GM21526 (cell line): Measurements from ENCODE around the gene MPP2.
"Not testable (repeated sequence)": the region's sequence is repeated elsewhere in the genome, so short reads cannot be mapped to it uniquely, and the experiment has no call there.

Experiments used
- ATAC-seq: cut with Tn5 transposase; IDR thresholded peaks from one replicate; pipeline ENCODE4 v1.9.1; 2021; ENCODE audit warnings: moderate library complexity; ENCODE audit not compliant: unreplicated experiment, low FRiP score

Gene MPP2

DNA sequence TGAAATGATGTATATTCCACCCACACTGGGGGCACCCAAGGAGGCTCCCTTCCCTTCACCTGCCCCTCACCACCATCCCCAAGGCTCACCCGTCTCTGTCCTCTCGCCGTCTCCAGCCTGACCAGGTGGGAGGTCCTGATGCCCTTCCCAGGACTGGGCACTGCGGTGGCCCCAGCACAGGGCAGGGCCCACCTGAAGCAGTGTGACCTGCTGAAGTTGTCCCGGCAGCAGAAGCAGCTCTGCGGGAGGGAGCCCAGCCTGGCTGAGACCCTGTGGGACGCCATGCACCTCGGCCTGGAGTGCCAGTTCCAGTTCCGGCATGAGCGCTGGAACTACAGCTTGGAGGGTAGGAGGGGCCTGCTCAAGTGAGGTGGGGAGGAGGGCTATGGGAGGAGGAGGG, 25.0 kb upstream of the MPP2 start:
- ATAC-seq, result no peak

DNA sequence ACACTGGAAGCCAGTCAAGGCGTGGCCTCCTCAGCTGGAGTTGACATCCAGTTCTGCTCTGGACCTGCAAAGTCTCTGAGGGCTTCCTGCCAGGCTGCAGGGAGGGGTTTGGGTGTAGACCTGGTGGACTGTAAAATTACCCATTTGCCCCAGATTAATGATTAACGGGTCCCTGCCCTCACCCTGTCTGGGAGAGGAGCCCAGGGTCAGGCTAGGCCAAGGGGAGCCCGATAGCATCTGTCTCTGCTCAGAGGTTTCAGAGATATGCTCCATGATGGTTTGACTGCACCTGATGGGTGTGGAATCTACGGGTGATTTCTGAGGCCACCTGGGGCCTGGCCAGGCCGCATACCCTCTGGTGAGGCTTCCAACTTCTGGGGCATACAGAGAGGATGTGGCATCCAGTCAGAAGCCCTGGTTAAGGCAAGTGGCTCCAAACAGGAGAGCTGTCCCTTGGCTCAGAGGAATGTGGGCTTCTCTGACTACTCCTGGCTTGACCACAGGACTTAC, 23.8 kb upstream of the MPP2 start:
- no peak for ATAC-seq

DNA sequence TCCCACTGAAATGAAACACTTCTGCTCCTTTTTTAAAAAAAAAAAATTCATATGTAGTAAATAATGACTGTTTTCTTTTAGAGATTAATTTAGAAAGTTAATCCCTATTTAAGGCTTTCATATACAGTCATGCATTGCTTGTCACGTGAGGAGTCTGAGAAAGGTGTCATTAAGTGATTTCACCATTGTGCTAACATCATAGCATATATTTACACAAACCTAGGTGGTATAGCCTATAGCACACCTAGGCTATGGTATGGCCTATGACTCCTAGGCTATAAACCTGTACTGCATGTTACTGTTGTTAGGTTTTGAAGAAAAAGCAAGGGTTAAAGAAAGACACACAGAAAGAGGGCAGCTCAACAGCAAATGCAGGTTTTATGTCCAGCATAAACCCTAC, 21.3 kb upstream of the MPP2 start:
- ATAC-seq, result no peak

DNA sequence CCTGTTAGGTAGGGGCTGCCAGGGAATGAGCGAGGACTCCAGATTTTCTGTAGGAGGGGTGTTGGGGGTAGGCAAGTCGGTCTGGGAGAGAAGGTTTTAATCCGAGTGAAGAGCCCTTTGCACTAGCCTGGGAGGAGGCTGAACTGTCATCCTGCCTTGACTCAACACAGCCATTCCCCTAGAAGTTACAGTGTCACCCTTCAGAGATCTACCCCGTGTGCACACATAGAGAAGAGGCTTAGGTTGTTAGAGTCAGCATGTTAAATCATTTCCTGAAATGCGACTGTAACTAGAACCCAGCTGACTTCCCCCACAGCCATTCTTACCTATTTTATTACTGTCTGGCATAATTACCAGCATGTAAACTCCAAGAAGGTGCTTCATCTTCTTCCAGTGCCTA, 20.6 kb upstream of the MPP2 start:
- not testable (repeated sequence) for ATAC-seq

DNA sequence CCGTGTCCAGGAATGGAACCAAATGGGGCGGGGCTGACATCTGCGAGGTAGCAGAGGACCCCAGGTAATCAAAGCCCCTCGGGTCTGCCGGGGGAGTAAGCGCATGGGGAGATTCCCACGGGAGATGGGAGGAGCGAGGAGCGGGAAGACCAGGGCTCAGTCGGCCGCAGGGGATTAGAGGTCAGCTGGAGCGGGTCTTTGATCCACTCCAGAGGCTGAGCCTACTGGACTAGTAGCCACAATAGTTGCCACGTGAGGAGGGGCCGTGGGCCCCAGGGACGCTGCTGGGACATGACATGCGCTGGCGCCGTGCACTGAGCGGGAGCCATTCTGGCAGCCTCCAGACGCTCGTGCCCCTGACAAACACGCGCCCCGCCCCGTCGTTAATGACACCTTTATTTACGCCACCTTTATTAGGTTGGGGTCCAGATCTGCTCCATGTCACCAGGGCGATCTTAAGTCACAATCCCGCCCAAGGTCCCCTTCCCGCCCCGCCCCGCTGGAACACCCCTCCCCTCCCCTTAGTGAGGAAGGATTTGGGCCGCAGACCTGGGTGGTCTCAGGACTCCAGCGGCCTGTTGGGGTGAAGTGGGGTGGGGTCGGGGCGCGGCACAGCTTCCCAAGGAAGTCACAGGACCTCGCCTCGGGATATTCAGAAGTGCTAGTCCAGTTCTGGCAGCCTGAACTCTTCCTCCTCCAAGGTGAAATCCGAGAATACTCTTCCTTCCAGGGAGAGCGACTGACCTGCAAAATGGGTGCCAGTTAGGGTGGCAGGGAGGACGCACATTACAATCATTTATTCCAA, 19.9 kb upstream of the MPP2 start:
- ATAC-seq, result no peak

DNA sequence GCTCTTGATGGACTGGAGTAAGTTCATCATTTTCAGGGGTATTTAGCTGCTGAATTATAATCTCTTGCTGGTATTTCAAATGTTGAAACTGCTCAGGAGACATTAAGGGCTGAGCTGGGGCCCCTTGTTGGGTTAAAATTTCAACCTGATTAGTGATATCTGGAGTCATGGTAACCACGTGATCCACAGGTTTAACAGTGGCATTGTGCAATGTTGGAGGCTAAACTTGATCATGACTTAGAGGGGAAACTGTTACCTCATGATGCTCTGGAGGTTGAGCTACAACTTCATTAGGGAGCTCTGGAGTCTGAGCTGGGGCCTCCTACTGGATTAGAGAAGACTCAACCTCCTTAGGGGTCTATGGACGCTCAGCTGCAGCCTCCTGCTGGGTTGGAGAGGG, 17.2 kb upstream of the MPP2 start:
- no peak for ATAC-seq

DNA sequence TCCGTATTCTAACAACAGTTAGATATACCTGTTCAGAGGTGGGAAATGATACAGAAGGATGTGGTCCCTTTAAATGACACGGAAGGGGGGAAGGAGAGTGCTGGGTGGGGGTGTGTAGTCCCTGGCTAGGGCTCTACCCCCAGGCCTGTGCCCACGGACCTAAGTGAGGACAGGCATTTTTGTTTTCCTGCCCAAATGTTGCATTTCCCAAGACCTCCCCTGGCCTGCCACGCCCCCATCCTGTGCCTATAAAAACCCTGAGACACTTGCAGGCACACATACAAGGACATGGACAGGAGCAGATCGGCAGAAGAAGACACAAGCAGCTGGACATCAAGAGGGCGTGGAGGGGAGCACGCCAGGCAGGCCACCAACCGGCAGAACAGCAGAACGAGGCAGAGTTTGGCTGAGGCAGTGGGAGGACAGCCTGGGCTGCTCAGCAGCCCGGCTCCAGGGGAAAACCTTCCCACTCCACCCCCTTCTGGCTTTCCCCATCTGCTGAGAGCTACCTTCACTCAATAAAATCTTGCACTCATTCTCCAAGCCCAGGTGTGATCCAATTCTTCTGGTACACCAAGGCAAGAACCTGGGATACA, 13.3 kb upstream of the MPP2 start:
- no peak for ATAC-seq

DNA sequence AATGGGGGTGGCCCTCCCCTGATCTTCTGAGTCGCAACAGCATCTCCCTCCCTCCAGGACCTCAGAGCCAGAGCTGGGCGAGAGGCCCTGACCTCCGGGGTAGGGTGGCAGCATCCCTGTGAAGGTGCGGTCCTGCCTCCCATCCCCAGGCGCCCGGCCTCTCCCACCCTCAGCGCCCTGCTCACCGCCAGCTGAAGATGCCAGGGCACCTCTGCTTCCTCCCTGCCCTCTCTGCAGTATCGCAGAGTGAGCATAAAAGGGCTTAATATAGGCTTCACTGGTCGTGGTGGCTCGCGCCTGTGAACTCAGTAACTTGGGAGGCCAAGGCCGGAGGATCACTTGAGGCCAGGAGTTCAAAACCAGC, 10.7 kb upstream of the MPP2 start:
- ATAC-seq, result no peak

DNA sequence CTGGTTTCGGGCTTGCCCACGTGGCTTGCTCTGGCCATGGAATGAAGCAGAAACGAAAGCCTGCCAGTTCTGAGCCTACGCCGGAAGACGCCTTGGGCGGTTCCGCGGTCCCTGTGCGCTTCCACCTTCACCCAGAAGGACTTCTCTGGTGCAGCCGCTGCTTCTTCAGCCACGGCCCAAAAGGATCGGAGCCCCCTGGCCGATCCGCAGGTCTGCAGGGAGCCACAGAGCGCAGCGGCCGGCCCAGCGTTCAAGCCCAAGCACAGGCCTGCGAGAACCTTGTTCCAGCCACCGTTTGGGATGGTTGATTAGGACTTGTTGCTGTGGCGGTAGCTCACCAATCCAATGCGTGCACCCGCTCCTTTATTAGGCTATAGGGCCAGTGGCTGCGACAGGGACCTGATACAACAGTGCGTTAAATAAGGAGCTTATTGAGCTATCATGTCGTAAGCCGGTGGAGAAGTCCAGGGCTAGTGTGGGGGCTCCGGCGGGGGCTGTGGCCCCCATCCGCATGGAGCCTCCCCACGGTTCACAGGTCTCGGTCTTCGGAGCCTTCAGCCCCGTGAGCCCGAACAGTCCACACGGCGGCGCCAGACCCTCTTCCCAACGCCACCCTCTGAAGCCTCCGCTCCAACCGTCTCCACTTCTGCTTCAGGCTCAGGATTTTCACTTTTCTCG, 10.2 kb upstream of the MPP2 start:
- no peak for ATAC-seq

DNA sequence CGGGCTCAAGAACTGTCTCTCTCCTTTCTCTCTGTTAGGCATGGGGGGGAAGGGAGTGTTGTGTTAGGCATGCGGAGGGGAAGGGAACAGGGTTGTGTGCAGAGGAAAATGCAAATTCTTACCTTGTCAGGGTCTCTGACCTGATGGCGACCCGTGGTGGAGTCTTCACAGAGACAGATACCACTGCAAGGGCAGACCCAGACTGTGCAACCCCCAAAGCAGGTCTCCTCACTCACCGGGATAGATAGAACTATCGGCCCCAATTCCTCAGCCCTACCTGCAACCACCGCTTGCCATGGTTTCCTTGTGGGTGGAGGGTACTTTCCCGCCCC, 9.6 kb upstream of the MPP2 start:
- ATAC-seq, result no peak

DNA sequence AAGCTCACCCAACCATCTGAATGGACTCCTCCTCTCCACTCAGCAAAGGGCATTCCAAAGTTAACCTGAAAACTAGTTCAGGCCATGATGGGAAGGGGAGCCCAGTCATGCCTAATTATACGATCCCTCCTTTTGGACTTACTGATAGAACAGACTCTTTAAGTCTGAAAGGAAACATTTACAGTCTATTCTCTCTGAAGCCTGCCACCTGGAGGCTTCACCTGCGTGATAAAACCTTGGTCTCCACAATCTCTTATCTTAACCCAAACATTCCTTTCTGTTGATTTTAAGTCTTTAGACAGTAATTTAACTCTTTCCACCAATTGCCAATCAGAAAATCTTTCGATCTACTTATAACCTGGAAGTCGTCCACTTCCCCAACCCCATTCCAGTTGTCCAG, 9.0 kb upstream of the MPP2 start:
- ATAC-seq, result no peak

DNA sequence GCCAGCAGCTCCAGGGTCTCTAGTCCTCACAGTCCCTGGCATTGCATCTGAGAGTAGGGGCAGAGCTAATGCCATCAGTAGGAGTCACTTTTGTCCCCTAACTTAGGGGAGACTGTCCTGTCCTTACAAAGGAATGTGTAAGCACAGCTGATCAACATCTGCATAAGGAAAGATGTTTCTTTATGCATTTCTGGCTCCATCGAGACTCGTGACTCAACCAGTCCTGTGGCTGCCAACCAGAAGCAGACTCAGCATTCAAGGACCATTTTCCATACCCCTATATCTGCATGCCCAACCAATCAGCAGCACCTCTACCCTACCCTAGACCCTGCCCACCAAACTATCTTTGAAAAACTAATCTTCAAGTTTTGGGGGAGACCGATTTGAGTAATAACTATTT, 8.2 kb upstream of the MPP2 start:
- no peak for ATAC-seq

DNA sequence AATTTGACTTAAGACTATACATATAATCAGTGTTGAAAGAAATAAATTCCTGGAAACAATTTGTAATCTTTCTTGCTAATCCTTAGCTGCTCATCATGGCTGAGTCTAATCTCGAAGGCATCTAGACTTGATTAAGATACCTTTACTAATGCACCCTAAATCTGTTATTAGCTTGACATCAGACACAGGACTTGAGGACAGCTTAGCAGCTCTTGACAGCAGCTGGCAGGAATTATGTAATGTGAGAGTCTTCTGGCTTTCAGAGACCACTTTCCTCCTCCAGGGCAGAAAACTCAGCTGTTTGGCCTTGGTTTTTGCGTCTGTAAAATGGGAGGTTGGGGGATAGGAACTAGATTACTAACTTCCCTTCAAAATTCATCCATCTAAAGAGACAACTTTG, 7.1 kb upstream of the MPP2 start:
- no peak for ATAC-seq

DNA sequence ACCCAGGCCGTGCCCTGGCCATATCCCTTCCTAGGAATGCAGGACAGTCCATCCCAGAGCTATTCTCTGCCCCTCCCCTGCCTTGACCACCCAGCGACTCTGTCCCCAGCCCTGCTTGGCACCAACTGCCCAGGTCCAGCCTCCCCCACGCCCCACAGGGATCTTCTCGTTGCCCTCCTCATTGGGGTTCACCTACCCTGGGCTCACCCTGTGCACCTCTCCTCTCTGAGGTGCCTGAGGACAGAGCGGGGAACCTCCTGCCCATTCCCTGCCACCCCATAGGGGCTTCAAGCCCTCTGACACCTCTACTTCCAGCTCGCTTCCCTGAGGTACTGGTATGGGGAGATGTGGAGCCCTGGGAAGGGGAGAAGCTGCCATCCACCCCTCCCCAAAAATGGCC, 6.2 kb upstream of the MPP2 start:
- ATAC-seq, result no peak

DNA sequence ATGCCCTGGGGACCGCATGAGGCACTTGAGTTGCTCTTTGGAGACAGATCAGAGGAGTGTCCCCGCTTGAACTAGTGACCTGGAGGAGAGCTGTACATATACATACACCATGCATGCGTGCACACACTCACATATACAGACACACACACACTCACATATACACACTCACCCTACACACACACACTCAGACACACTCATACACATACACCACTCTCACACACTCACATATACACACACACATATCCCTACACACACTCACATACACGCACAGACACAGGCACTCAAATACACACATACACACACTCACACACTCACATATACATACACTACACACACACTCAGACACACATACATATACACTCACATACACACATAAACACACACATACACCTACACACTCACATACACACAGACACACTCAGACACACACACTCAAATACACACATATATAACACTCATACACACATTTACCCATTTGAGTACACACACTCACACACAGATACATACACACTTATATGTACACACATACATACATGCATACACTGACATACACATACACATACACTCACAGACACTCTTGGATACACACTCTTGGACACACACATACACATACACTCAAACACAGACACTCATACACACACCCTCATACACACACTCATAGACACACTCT, 5.4 kb upstream of the MPP2 start:
- no peak for ATAC-seq

DNA sequence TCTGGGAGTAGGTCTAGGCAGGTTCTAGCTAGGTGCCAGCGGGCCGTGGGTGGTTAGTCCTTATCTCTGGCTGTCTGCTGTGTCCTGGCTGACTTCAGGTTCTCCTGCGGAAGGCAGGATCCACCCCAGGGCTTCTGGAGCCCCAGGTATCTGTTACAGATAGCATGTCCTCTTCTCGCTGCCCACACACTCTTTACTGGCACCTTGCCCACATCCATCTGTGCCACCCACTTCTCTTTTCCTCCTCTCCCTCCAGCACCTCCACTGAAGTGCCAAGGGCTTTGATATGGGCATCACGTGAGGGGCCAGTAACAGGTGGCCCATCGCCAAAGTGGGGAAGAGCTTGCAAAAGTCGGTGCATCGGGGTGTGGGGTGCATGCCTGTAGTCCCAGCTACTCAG, 4.6 kb upstream of the MPP2 start:
- no peak for ATAC-seq

DNA sequence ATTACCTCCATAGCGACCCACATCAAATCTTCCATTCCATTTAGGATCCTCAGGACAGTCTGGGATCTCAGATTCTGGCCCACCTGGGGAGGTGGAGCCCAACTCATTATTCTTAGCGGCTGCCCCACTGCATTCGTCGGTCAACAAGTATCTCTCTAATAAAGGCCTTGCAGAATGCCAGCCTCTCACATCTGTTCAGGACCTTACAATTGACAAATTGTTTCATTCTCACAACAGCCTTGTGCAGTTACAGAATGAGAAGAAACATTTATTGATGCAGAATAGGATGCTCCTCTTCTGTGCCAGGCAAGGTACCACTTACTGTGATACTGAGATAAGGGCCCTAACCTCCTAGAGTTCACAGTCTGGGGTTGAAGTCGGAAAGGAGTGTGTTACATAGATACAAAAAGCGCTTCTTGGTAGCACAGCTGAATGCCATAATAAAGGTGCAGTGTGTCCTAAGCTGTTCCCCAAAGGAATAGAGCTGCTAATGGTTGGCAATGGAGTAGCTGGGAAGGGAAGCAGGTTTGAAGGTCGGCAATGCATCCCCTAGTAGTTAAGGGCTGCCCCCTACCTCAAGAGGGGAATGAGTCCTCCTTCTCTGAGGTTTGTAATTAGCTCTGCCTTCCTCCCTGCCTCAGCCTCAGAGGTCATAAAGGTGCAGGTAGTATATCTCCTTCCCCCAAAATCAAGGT, 2.3 kb upstream of the MPP2 start:
- ATAC-seq, result no peak

DNA sequence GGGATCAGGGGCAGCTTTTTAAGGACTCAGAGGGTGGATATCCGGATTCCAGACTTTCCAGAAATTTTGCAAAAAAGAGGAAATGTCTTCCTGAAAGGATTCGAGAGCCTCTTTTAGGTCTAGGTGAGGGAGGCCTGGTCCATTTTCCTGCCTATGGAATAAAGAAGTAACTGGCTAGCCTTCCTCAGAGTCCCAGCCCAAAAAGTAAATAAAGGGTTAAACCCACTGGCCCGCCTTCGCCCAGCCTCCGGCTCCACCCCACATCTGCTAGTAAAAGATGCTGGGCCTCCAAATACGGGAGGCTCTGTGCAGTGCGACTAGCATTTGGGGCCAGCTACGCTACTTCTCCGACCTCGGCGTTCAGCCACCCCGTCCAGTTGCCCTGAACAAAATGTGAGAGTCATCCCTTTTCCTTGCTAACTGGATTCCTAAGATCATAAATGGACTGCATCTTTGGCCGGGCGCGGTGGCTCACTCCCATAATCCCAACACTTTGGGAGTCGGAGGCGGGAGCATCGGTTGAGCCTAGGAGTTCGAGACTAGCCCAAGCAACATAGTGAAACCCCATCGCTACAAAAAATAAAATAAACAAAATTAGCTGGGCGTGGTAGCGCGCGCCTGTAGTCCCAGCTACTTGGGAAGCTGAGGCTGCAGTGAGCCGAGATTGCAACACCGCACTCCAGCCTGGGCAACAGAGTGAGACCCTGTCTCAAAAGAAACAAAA, 824 bp upstream of the MPP2 start:
- no peak for ATAC-seq

DNA sequence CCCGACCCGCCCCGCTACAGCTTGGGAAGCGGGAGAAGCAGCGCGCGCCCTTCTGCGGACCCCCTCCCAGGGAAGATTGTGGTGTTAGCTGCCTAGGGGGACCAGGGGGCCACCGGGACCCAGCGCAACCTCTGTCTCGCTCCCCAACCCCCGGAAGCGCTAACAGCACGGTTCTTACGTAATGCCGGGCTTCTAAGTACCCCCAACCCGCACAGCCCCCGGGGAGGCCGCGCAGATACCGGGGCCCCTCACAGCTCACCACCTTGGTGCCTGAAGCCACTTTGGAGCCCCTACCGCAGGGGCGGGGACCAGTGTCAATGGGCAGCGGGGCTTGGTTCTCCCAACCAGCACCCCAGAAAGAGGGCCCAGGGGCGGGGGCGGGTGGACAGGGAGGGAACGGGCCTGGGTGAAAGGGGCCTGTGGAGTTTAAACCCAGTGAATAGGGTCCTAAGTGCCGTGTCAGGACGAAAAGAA, 348 bp downstream of the MPP2 start:
- ATAC-seq, result no peak
